ENCODE results near the gene FUNDC1.
"Not testable (repeated sequence)": the region's sequence is repeated elsewhere in the genome, so short reads cannot be mapped to it uniquely, and the experiment has no call there.

Gene FUNDC1, protein sequence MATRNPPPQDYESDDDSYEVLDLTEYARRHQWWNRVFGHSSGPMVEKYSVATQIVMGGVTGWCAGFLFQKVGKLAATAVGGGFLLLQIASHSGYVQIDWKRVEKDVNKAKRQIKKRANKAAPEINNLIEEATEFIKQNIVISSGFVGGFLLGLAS

DNA sequence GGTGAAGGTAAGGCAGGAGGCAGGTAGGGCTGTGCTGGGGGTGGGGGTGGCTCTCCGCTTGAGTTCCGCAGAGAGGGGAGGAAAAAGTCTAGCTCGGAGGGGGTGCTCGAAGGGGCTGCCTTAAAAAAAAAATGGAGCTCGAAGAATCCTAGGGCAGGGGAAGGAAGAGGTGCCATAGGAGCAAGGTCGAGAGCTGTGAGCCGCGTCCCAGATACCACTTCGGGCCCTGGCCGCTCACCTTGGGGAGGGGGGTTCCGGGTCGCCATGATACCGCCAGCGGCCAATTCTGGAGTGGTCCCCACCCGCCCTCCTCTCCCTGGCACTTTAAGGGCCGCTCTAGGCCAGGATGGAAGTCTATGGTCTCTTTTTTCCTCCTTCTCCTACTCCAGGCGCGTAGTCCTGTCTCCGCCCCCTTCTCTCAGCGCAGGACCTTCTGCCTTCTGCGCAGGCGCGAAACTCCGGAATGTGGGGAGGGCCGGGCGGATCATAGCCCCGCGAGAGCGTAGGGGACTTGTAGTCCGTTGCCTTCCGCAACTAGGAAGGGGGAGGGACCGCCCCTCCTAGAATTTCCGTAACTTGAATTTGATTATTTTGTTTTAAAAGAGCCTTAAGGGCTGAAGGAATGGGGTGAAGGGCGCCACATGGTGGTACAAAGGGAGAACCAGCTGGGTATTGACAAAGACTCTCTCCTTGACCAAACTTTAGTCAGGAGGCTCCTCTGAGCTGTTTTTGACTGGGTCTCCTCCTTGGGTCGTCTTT lies at the start of gene FUNDC1:
Gene FUNDC1 (minus strand): TSS at position 293 of the 759 bp plus-strand sequence. CDS start 27 bp downstream, at position 266.
- DNase-seq, result peak; percentile 85

DNA sequence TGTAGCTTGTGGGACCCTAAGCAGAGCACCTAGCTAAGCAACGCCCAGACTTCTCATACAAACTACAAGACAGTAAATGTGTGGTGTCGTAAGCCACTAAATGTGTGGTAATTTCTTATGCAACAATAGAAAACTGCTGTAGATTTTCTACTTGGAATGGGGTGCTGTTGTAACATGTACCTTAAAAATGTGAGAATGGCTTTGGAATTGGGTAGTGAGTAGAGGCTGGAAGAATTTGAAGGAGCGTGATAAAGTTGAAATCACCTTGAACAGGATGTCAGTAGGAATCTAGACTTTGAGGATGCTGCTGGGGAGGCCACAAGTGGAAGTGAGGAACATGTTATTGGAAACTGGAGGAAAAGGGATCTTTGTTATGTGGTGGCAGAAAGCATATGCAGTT lies 43.2 kb upstream of the FUNDC1 start:
- DNase-seq, result no peak

DNA sequence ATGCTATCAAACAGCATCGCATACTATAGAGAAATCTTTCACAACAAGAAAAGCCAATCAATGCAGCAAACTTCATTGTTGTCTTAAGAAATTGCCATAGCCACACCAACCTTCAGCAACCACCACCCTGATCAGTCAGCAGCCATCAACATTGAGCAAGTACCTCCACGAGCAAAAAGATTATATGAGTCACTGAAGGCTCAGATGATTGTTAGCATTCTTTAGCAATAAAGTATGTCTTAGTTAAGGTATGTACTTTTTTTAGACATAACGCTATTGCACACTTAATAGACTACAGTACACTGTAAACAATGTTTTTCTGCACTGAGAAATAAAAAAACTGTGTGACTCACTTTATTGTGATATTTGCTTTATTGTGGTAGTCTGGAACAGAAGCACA lies 37.8 kb upstream of the FUNDC1 start:
- no peak for DNase-seq

DNA sequence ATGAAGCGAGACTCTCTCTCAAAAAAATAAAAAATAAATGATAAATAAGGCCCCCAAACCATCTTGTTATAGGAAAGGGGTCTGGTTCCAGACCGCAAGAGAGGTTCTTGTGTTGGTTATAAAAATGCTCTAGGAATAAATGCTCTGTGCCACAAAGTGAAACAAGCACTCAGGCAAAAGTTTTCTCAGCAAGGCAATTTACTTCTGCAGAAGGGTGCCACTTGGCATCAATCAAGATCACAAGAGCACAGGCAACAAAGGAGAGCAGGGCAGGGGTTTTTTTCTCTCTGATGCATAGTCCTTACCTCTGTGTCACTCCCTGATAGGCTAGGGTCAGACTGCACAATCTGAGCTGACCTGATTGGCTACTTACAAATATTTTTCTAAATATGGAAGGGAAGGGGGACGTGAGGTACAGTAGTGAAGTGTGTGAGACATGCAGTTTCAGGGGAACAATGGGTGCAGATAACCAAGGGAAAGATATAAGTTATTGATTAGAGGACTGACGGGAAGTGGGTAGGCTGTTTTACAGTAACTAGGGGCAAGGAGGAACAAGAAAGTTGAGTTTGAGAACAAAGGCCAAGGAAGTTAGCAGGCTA lies 29.8 kb upstream of the FUNDC1 start:
- DNase-seq, result no peak

DNA sequence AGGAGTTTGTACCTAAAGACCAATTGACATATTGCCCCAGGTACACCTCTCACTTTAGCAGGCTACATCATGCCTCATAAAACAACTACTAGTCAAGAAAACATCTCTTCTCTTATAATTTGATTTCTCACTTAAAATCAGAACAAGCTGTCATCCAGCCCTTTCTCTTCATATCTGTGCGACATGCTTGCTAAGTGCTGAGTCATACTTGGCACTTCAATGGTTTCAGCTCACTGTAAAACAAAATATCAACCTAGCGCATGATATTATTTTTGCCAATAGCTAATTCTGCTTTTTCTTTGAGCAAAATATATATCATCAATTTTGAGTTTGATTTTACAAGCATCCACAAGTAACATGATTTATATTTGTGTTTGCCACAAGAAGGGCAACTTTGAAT lies 27.9 kb upstream of the FUNDC1 start:
- DNase-seq, result no peak

DNA sequence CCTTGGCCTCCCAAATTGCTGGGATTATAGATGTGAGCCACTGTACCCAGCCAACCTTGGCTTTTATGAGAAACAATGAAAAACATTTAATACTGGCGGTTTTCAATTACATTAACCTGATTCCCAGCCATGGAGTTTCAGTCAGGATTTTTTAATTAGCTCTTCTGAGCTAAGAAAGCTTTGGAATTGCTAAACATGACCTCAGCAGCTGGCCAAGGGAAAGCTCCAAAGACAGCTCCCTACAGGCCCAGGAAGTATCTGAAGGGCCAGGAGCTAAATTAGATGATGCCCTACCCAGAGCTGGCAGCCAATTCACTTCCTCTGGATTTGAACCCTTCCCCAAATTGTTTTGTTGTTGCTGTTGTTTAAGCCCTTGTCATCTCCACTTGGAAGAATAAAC lies 26.5 kb upstream of the FUNDC1 start:
- no peak for DNase-seq

DNA sequence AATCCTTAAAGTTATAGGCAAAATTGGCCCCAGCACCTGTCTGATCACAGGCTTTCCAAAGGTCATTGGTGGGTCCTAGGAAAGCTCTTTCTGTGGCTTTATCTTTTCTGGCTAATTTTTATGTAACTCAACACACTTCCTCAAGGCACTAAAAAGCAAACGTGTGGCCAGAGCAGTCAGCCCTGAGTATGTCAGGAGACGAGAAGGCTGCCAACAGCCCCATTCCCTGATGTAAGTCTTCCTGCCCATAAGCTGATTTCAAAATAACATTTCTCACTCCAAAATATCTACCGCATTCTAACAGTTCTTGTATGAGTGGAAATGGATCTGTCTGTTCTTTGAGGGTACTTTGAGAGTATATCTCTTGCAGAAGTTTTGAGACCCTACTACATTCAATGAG lies 25.5 kb upstream of the FUNDC1 start:
- DNase-seq, result no peak

DNA sequence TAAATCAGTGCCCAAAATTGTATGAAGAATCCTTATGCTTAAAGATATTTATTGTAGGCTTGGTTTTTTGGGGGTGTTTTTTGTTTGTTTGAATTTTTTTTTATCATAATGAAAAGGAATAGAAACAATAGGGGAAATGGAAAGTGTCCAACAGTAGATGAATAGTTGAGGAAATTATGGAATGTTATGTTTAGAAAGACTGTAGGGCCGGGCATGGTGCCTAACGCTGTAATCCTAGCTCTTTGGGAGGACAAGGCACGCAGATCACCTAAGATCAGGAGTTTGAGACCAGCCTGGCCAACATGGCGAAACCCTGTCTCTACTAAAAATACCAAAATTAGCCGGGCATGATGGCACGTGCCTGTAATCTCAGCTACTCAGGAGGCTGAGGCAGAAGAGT lies 19.2 kb upstream of the FUNDC1 start:
- DNase-seq, result not testable (repeated sequence)

DNA sequence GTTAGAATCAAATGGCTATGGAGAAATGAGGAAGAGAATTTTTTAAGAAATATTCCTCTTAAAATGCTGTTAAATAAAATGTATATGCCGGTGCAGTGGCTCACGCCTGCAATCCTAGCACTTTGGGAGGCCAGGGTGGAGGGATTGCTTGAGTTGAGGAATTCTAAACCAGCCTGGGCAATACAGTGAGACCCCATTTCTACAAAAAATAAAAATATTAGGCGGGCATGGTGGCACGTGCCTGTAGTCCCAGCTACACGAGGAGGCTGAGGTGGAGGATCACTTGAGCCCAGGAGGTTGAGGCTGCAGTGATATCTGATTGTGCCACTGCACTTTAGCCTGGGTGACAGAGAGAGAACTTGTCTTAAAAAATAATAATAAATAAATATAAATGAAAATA lies 7.9 kb upstream of the FUNDC1 start:
- no peak for DNase-seq

DNA sequence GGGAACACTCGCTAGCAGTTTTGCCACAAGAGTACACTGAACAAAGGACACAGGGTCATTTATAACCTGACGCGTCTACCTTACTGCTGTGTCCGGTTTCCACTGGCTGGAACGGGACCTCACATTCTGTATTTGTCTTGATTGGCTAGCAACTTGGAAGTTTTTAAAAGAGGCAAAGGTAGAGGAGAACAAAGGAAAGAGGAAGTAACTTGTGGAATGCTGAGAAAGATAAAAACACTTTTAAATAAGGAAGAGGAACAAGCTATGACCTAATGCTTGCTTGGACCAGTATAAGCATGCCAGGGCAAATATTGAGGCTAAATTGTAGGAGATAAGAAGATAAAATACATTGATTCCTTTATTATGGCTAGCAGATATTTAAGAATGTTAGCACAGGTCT lies 2.8 kb upstream of the FUNDC1 start:
- not testable (repeated sequence) for DNase-seq

DNA sequence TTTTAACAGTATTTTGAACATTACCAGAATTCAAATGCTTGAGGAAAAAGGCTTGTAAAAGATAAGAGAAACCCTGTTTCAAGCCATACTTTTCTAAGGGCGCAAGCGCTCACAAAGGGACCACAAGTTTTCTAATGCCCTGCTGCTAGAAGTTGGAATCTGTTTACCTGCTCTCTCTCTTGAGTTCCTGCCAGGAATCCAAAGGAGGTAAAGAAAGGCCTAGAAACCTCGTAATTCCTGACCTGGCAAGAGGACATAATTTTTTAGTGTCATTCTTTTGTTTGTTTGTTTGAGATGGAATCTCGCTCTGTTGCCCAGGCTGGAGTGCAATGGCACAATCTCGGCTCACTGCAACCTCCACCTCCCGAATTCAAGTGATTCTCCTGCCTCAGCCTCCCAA lies 1.4 kb upstream of the FUNDC1 start:
- DNase-seq, result no peak

DNA sequence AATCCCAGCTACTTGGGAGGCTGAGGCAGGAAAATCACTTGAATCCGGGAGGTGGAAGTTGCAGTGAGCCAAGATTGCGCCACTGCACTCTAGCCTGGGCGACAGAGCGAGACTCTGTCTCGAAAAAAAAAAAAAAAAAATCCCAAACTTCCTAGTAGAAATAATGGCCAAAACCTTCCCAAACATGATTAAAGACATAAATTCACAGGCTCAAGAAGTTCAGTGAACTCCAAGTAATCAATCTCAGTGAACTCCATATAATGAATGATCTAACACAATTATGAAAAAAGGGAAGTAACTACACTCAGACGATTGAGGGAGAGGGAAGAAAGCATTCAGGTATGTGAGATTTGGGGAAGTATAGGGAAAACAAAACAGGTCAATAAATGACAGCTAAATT lies 6.5 kb downstream of the FUNDC1 start:
- no peak for DNase-seq

DNA sequence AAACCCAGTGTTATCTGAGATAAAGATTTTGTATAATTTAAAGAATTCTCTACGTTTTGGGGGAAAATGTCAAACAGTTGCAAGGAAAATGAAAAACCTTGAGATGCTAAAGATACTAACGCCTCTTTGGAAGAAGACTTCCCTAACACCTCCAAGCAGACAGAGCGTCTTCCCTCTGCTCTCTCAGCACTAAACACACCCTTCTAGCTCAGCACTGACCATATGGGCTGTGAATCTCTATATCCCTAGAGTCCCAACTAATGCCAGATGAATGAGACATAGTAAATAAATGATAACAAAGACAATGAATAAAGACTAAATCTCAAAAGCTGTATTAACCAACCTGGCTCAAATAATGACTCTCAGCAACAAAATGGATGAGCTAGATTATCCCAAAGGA lies 13.3 kb downstream of the FUNDC1 start:
- DNase-seq, result no peak

DNA sequence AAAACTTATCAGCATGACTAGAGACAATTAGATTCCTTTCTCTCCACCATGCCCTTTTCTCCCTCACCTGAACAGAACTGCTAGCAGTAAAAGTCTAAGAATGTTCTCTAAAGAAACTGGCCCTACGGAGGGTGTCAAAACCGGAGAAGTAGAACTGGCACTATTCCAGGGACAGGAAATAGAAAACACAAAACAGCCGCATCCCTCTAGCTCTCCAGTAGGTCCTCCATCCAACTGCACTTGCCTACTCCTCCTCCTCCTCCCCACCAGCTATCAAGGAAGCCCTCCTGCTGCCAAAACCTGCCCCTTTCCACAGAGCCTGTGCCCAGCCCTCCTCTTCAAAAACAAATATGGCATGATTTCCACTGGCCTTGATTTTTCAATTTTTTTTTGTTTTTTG lies 28.4 kb downstream of the FUNDC1 start:
- no peak for DNase-seq

DNA sequence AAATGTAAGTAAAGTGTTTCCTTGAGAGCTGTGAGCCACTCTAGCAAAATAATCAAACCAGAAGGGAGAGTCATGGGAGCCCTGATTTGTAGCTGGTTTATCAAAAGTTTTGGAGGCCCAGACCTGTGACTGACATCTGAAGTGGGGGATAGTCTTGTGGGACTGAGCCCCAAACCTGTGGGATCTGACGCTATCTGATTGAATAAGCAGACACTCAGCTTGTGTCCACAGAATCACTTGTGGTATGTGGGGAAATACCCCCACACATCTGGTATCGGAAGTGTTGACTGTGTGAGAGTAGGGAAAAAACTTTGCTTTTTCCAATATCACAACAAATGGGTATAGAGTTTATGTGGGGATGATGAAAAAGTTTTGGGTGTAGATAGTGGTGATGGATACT lies 35.4 kb downstream of the FUNDC1 start:
- no peak for DNase-seq

DNA sequence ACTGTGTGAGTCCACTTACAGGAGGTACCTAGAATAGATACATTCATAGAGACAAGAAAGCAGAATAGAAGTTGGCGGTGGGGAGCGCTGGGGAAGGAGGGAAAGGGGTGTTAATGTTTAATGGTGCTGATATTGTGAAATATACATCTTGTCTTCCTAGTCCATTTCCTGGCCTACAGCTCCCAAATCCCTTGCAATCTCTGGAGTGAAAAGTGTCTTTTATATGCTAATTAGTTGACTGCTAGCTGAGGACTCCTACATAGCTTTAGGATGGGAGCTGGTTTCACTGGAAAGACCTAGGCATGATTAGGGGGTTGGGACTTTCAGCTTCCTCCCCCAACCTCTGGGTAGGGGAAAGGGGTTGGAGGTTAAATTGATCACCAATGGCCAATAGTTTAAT lies 36.0 kb downstream of the FUNDC1 start:
- no peak for DNase-seq

DNA sequence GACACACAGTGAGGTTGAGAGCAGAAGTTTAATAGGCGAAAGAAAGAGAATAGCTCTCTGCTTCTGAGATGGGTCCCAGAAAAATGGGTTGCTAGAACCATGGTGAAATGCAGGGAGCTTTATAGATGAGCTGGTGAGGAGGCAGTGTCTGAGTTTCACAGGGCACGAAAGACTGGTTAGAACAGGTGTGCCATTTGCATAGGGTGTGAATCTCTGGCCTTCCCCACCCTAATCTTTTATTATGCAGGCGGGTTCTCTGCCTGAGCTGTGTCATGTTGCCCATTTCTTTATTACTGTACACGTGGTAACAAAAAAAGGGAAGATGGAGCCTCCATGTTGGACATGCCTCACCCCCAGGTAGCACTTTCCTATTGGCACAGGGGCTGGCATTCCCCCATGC lies 39.1 kb downstream of the FUNDC1 start:
- DNase-seq, result no peak

DNA sequence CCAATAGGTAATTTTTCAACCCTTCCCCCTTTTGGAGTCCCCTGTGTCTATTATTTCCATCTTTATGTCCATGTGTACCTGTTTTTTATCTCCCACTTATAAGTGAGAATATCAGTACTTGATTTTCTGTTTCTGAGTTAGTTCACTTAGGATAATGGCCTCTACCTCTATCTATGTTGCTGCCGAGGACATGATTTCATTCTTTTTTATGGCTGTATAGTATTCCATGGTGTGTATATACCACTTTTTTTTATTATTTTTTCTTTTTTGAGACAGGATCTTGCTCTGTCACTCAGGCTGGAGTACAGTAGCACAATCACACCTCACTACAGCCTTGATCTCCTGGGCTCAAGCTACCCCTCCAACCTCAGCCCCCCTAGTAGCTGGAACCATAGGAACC lies 47.6 kb downstream of the FUNDC1 start:
- DNase-seq, result no peak

DNA sequence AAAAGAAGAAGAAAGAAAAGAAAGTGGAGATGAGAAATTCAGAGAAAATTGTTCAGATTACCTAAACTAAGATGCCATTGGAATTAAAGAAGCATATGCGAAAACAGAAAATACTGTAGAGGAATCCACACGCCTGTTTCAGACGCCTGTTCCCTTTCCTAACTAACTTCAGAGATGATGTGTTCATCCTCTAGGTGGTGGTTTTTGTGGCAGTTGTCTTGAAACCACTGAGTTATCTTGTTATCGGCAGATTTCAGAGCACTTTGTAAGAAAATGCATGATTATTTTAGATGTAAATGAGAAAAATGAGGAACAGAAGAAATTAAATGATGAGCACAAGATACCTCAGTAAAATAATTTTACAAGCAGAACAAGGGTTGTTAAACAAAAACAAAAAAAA lies 48.3 kb downstream of the FUNDC1 start:
- DNase-seq, result no peak

DNA sequence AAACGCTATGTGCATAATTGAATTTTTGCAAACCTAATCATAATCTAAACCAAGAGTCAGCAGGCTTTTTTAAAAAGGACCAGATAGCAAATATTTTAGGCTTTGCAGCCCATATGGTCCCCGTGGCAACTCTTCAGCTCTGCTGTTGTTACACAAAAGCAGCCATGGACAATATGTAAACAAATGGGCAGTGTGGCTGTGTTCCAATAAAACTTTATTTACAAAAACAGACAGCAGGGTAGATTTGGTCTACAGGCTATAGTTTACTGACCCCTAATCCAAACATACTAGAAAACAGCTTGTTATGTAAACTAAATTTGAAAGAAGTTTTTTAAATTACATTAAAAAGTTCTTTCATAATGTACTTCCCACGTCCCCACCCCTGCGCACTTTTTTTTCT lies 53.1 kb downstream of the FUNDC1 start:
- DNase-seq, result no peak

DNA sequence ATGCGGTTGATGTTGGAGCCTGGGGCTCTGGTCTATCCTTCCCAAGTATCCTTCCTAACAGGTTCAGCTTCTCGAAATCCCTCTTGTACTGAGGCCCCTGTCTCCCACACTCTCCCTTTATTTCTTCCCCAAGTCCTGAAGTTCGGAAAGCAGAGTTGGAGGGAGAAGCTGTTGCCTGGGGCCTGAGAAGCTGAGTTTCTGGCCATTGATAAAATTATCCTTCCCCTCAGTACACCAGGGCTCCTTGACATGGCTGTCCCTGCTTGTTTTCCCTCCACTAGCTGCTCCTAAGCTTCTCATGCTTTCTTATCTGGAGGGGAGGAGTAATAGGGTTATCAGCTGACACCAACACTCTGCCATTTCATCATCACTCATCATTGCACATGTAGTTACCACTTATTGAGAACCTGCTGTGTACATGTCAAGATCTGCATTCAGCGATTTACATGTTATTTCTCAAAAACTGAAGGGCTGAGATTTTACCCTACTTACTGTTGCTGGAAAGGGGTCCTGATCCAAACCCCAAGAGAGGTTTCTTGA lies 58.0 kb downstream of the FUNDC1 start:
- no peak for DNase-seq

DNA sequence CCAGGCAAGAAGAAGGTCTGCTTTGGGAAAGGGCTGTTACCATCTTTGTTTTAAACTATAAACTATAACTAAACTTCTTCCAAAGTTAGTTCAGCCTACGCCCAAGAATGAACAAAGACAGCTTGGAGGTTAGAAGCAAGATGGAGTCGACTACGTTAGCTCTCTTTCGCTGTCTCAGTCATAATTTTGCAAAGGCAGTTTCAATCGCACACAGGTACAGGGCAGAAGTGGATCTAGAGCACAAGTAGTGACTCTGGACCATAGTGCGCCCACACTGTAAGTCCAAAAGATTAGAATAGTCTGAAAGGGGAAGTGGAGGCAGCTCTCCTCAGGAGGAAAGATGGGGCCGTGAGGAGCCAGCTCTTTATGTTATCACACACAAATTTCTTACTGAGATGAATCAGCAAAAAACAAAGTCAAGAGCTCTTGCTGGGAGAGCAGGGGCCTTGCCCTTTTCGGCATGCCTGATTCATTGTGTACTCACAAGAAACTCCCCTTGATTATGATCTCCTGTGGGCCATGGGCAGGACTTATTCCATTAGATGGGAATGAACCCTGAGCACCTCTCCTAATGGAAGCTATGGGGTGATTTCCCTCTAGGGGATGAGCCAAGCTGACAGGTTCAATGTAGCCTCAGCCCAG lies 58.6 kb downstream of the FUNDC1 start:
- no peak for DNase-seq

DNA sequence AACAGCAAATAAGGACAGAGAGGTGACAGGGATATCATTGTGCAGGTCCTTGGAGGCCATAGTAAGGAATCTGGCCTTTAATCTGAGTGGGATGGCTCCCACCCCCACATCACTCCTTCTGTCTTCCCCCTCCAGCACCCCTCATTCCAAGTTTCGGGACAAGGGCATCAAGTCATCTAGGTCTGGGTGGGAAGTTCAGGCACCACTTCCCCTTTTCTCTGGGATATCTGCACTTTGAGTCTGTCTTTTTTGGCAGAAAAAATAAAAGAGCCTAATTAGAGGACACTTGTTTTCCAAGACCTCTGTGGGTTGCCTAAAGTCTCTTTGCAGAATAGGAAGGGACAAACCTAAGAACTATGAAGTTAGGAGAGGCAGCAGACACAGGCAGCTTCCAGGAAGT lies 60.1 kb downstream of the FUNDC1 start:
- DNase-seq, result no peak

DNA sequence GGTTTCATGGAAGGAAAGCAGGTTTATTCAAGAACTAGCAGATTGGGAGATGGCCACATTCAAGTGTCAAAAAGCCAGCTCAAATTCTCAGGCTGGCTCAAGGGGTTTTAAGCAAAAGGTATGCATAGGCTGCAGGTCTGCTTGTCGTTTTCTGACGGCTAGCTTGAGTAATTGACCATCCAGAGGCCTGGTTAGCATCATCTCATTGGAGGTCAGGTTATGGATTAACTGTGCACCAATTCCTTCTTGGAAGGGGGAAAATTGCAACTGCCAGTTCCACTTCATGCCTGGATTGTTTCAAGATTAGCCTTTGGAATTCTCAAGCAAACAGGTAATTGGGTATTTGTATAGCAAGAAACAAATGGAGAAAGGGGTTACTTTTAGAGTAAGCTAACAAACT lies 62.1 kb downstream of the FUNDC1 start:
- DNase-seq, result no peak
